Breast epithelium (tissue), 3 donors: Measurements from ENCODE around the gene RAB7A.

Source experiments
- CTCF ChIP-seq, 3 donors: fragments of 450-650 bp; IDR thresholded peaks; one replicate each; pipeline ENCODE4 v1.5.1; 2016 to 2017; ENCODE audit warnings: antibody characterized with exemption in 3 of 3, mild to moderate bottlenecking in 3 of 3, moderate library complexity in 3 of 3
- POLR2A ChIP-seq: fragments of 450-650 bp; IDR thresholded peaks from one replicate; pipeline ENCODE4 v1.6.1; 2016; ENCODE audit warnings: antibody characterized with exemption, mild to moderate bottlenecking, moderate library complexity
- POLR2AphosphoS5 ChIP-seq, 3 donors: sonication (generic); formaldehyde crosslinking; IDR thresholded peaks; one replicate each; pipeline ENCODE4 v1.6.1; 2017; ENCODE audit warnings: antibody characterized with exemption in 3 of 3

GRCh38 chr3:128746881-128747280, 20.9 kb downstream of the RAB7A start:
- TF ChIP-seq CTCF (IDR thresholded peaks at IDR 0.05) (no peak), POLR2A (no peak), POLR2AphosphoS5 (IDR thresholded peaks at IDR 0.05) (no peak)
